ENCODE measurements around the gene GRID1. TPM values are rescaled to one million over a fixed set of nuclear protein-coding genes. Genes with fewer than 3 reads are reported as not detected.

The GRID1 gene
- total and polyA plus RNA-seq, 2 experiments from 2014 or later, result not detected

- Histone ChIP-seq H3K4me1 (ENCODE audit: insufficient read depth) (no peaks in the 10 kb centered on the region), H3K4me3 (no peak overlapping the region), H3K27me3 (replicated peaks; ENCODE audit: insufficient read depth) (no peaks in the 10 kb centered on the region), H3K9me3 (ENCODE audit: low read depth) (no peaks in the 10 kb centered on the region), H2AFZ (no peak overlapping the region), H3K9ac (no peak overlapping the region), H3K4me2 (ENCODE audit: unreplicated experiment) (no peak overlapping the region), H3K36me3 (ENCODE audit: low read depth) (no peaks in the 10 kb centered on the region), H4K20me1 (ENCODE audit: insufficient read depth) (no peaks in the 10 kb centered on the region), H3F3A (ENCODE audit: insufficient read depth) (no peaks in the 10 kb centered on the region), H3K9me2 (ENCODE audit: insufficient read depth) (no peaks in the 10 kb centered on the region), H3K27ac (no peak overlapping the region), H3K79me2 (ENCODE audit: insufficient read depth) (no peaks in the 10 kb centered on the region)
- in situ Hi-C loops (cut with MboI), result no loop called here
- 40 to 55% methylated on average over 5 of the region's 5 CpGs for whole genome bisulfite sequencing, 2 experiments (ENCODE audit: low coverage in 1 of 2, low lambda C conversion rate in 2 of 2, missing lambda C conversion rate in 2 of 2)
- no peak for DNase-seq
- TF ChIP-seq EZH2phosphoT487 (IDR thresholded peaks at IDR 0.05; ENCODE audit: insufficient read depth, low read depth), result no peak
- no peak for TF ChIP-seq EZH2 (IDR thresholded peaks at IDR 0.05; ENCODE audit: insufficient read depth, poor library complexity, severe bottlenecking)
Measured at GRCh38 chr10:86020134-86020533, 346.5 kb downstream of the GRID1 start.

DNA sequence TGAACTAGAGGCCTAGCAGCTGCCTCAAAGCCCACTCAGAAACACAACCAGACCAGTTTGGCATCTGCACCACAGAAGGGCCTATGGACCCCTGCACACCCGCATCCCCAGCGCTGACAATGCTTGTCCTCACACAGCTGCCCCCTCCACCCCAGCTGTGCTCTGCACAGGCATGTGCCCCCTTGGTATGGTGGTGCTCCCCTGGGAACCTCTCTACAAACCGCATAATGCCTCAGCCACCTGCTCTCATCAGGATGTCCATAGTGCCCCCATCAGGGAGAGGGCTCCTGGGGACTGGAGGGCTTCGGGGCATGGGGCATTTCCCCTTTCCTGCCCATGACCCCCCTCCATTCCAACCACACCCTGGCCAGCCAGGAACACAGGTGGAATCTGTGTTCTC is 347.5 kb downstream of the GRID1 start:
- DNase-seq, result no peak
- no peaks in the 10 kb centered on the region for H3K4me1 ChIP-seq (ENCODE audit: insufficient read depth)
- no peaks in the 10 kb centered on the region for H3K9me3 ChIP-seq (ENCODE audit: low read depth)
- H3K9me2 ChIP-seq (ENCODE audit: insufficient read depth), result no peaks in the 10 kb centered on the region
- no peaks in the 10 kb centered on the region for H3F3A ChIP-seq (ENCODE audit: insufficient read depth)
- no peak overlapping the region for H2AFZ ChIP-seq
- no peak overlapping the region for H3K4me3 ChIP-seq
- WGBS, 2 experiments (ENCODE audit: low coverage in 1 of 2, low lambda C conversion rate in 2 of 2, missing lambda C conversion rate in 2 of 2), result 32 to 35% methylated on average over 3 to 4 of the region's 4 CpGs
- H3K27me3 ChIP-seq (replicated peaks; ENCODE audit: insufficient read depth), result no peaks in the 10 kb centered on the region
- no peak overlapping the region for H3K27ac ChIP-seq
- TF ChIP-seq EZH2 (IDR thresholded peaks at IDR 0.05; ENCODE audit: insufficient read depth, poor library complexity, severe bottlenecking), result no peak
- TF ChIP-seq EZH2phosphoT487 (IDR thresholded peaks at IDR 0.05; ENCODE audit: insufficient read depth, low read depth), result no peak
- in situ Hi-C loops (cut with MboI), result no loop called here
- no peaks in the 10 kb centered on the region for H3K36me3 ChIP-seq (ENCODE audit: low read depth)
- H3K79me2 ChIP-seq (ENCODE audit: insufficient read depth), result no peaks in the 10 kb centered on the region
- H3K4me2 ChIP-seq (ENCODE audit: unreplicated experiment), result no peak overlapping the region
- no peak overlapping the region for H3K9ac ChIP-seq
- no peaks in the 10 kb centered on the region for H4K20me1 ChIP-seq (ENCODE audit: insufficient read depth)

GRCh38 chr10:86018735-86019058 is 347.9 kb downstream of the GRID1 start:
- in situ Hi-C loops (cut with MboI), result no loop called here
- DNase-seq, result no peak

DNA sequence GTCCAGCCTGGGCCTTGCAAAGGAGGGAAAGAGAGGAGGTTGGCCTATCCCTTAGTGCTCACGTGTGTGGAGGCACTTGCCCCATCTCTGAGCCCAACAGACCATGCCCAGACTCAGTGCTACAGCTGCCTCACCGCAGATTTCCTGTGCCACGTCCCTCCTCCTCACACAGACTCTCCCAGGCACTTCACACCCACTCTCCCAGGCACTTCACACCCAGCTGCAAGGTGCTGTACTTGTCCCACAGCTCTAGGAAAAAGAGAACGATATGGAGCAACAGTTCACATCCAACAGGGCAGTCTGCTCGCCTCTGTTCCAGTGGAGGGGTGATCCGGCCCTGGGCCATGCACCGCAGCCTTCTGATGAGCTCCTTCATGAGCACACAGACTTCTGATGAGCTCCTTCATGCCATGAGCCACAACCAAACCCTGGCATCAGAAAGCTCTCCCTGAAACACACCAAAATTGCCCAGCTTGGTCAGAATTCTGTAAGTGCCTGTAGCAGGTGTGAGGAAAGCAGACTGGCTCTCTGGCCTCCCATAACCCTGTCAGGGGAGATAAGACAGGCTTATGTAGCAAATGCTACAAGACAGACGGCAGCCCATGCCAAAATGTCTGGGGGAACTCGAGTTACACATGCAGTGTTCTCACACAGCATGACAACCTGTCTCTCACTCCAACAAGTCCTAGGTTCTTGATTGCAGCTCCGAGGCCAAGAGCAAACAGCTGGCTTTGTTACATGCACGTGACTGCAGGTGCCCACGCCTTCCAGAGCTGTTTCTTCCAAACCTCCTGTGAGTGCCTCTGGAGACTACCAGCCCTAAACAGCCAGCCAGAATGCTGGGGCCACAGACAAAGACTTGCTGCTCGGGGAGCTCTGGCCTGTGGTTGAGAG is 348.5 kb downstream of the GRID1 start:
- DNase-seq, result no peak
- in situ Hi-C loops (cut with MboI), result no loop called here

More at GRCh38 chr10:86018735-86019058, 347.9 kb downstream of the GRID1 start:
- Histone ChIP-seq H3F3A (ENCODE audit: insufficient read depth) (no peaks in the 10 kb centered on the region), H3K36me3 (ENCODE audit: low read depth) (no peaks in the 10 kb centered on the region), H2AFZ (no peak overlapping the region), H3K4me1 (ENCODE audit: insufficient read depth) (no peaks in the 10 kb centered on the region), H3K27me3 (replicated peaks; ENCODE audit: insufficient read depth) (no peaks in the 10 kb centered on the region), H3K4me2 (ENCODE audit: unreplicated experiment) (no peak overlapping the region), H3K4me3 (no peak overlapping the region), H3K9me2 (ENCODE audit: insufficient read depth) (no peaks in the 10 kb centered on the region), H3K27ac (no peak overlapping the region), H3K79me2 (ENCODE audit: insufficient read depth) (no peaks in the 10 kb centered on the region), H3K9ac (no peak overlapping the region), H3K9me3 (ENCODE audit: low read depth) (no peaks in the 10 kb centered on the region), H4K20me1 (ENCODE audit: insufficient read depth) (no peaks in the 10 kb centered on the region)
- TF ChIP-seq EZH2 (IDR thresholded peaks at IDR 0.05; ENCODE audit: insufficient read depth, poor library complexity, severe bottlenecking) (no peak), EZH2phosphoT487 (IDR thresholded peaks at IDR 0.05; ENCODE audit: insufficient read depth, low read depth) (no peak)
- 6 to 9% methylated on average over 1 of the region's 1 CpG for whole genome bisulfite sequencing, 2 experiments (ENCODE audit: low coverage in 1 of 2, low lambda C conversion rate in 2 of 2, missing lambda C conversion rate in 2 of 2)

More for the DNA sequence above, 348.5 kb downstream of the GRID1 start:
- TF ChIP-seq EZH2phosphoT487 (IDR thresholded peaks at IDR 0.05; ENCODE audit: insufficient read depth, low read depth), result no peak
- no peak overlapping the region for H3K9ac ChIP-seq
- no peaks in the 10 kb centered on the region for H3K79me2 ChIP-seq (ENCODE audit: insufficient read depth)
- no peaks in the 10 kb centered on the region for H3K4me1 ChIP-seq (ENCODE audit: insufficient read depth)
- no peak overlapping the region for H3K4me2 ChIP-seq (ENCODE audit: unreplicated experiment)
- H3K27ac ChIP-seq, result no peak overlapping the region
- no peak overlapping the region for H2AFZ ChIP-seq
- no peaks in the 10 kb centered on the region for H3K9me2 ChIP-seq (ENCODE audit: insufficient read depth)
- H3F3A ChIP-seq (ENCODE audit: insufficient read depth), result no peaks in the 10 kb centered on the region
- no peaks in the 10 kb centered on the region for H3K36me3 ChIP-seq (ENCODE audit: low read depth)
- H3K9me3 ChIP-seq (ENCODE audit: low read depth), result no peaks in the 10 kb centered on the region
- no peaks in the 10 kb centered on the region for H4K20me1 ChIP-seq (ENCODE audit: insufficient read depth)
- H3K27me3 ChIP-seq (replicated peaks; ENCODE audit: insufficient read depth), result no peaks in the 10 kb centered on the region
- 9 to 10% methylated on average over 13 of the region's 13 CpGs for WGBS, 2 experiments (ENCODE audit: low coverage in 1 of 2, low lambda C conversion rate in 2 of 2, missing lambda C conversion rate in 2 of 2)
- no peak overlapping the region for H3K4me3 ChIP-seq
